Subcutaneous adipose tissue (tissue), 4 donors: ENCODE measurements around the gene CLDN2. TPM values are rescaled to one million over a fixed set of nuclear protein-coding genes. Genes with fewer than 3 reads are reported as not detected.

Experiments used
- CTCF ChIP-seq: fragments of 450-650 bp; IDR thresholded peaks from one replicate; pipeline ENCODE4 v1.5.1; 2016; ENCODE audit warnings: low read depth, mild to moderate bottlenecking, control low read depth, antibody characterized with exemption, moderate library complexity
- total RNA-seq, 4 donors: library from RNA; depleted of rRNA; stranded (reverse); fragments of >200 nt; gene quantifications; one replicate each; pipeline ENCODE4 v1.1.0, GENCODE V29; 2016

CLDN2 gene
- total RNA-seq, 4 donors from 2014 or later, result 0.57 to 1.2 TPM; not detected in 2

- no peak for TF ChIP-seq CTCF
Measured at GRCh38 chrX:106957856-106958255, 37.7 kb downstream of the CLDN2 start.

GRCh38 chrX:106959901-106960300, 39.7 kb downstream of the CLDN2 start:
- TF ChIP-seq CTCF, result no peak

- TF ChIP-seq CTCF, result no peak
Measured at GRCh38 chrX:106963111-106963510, 42.9 kb downstream of the CLDN2 start.

- TF ChIP-seq CTCF, result no peak
Measured at GRCh38 chrX:106964290-106964689, 44.1 kb downstream of the CLDN2 start.

- no peak for TF ChIP-seq CTCF
Measured at GRCh38 chrX:106972896-106973295, 52.7 kb downstream of the CLDN2 start.

GRCh38 chrX:106973433-106974149, 53.4 kb downstream of the CLDN2 start:
- TF ChIP-seq CTCF, result no peak

- no peak for TF ChIP-seq CTCF
Measured at GRCh38 chrX:106976416-106976815, 56.2 kb downstream of the CLDN2 start.

Other genes with a start within 250 kb of the CLDN2 start
- gene RNF128, start 193.7 kb upstream of the CLDN2 start, total RNA-seq, result 1 to 10 TPM in 1 of 4 donors, under 1 TPM in 2, not detected in 1; 0.49 to 4.6 (median 0.88) TPM
- gene TBC1D8B, start 117.7 kb upstream of the CLDN2 start, total RNA-seq, result 1 to 10 TPM; 4.4 to 9.1 (median 7.1) TPM
- gene RIPPLY1, start 17.1 kb upstream of the CLDN2 start, total RNA-seq, result not detected
- gene MORC4, start 79.8 kb downstream of the CLDN2 start, total RNA-seq, result 10 to 100 TPM; 16.3 to 18.5 (median 16.7) TPM
- 10 to 100 TPM; 16.0 to 22.0 (median 19.1) TPM for gene RBM41, start 198.4 kb downstream of the CLDN2 start, total RNA-seq